OCI-LY1 (cell line): ENCODE data around the gene FARS2.

Source experiments
- CTCF ChIP-seq: fragments of 200-600 bp; sonication (generic), shearing (Covaris generic); IDR thresholded peaks from 2 replicates; pipeline ENCODE4 v1.5.1; 2017; ENCODE audit warnings: mild to moderate bottlenecking, antibody characterized with exemption, low read length, moderate library complexity, mixed read lengths
- EZH2 ChIP-seq: fragments of 200-600 bp; sonication (generic), shearing (Covaris generic); IDR thresholded peaks from 2 replicates; pipeline ENCODE4 v1.8.0; 2017; ENCODE audit warnings: borderline replicate concordance, mixed run types, mild to moderate bottlenecking, antibody characterized with exemption, low read length, moderate library complexity, mixed read lengths

GRCh38 chr6:5486214-5486613 lies 224.9 kb downstream of the FARS2 start:
- TF ChIP-seq CTCF = no peak
- TF ChIP-seq EZH2 = no peak
